SK-N-SH (cell line): ENCODE results near the gene TRIM44.

Experiments used
- CTCF ChIP-seq: fragments of 200-600 bp; sonication (generic); IDR thresholded peaks from 2 replicates; pipeline ENCODE4 v1.6.1; 2017; ENCODE audit warnings: antibody characterized with exemption, mild to moderate bottlenecking, moderate library complexity
- EZH2phosphoT487 ChIP-seq: fragments of 200-600 bp; sonication (generic); IDR thresholded peaks from 2 replicates; pipeline ENCODE4 v1.6.1; 2017; ENCODE audit warnings: low read depth, mixed run types, mild to moderate bottlenecking, antibody characterized with exemption, moderate library complexity, borderline replicate concordance
- NFIC ChIP-seq: IDR thresholded peaks from 2 replicates; pipeline ENCODE4 v1.4.0; 2012; ENCODE audit warnings: borderline replicate concordance
- POLR2AphosphoS5 ChIP-seq: IDR thresholded peaks from 2 replicates; pipeline ENCODE4 v1.6.1; 2012; ENCODE audit warnings: low read depth, low read length
- RAD21 ChIP-seq: IDR thresholded peaks from 2 replicates; pipeline ENCODE4 v1.6.1; 2012; ENCODE audit warnings: mild to moderate bottlenecking, low read length
- RCOR1 ChIP-seq: fragments of 150-350 bp; IDR thresholded peaks from 2 replicates; pipeline ENCODE4 v1.6.1; 2017; ENCODE audit warnings: antibody characterized with exemption, low read length
- RFX5 ChIP-seq: IDR thresholded peaks from 2 replicates; pipeline ENCODE4 v1.6.1; 2012; ENCODE audit warnings: mild to moderate bottlenecking, improper control_type of control experiment, low read length
- TAF1 ChIP-seq: IDR thresholded peaks from 2 replicates; pipeline ENCODE4 v1.6.1; 2012; ENCODE audit warnings: low read depth, mild to moderate bottlenecking, low read length, moderate library complexity, borderline replicate concordance
- TEAD4 ChIP-seq: IDR thresholded peaks from 2 replicates; pipeline ENCODE4 v1.4.0; 2012; ENCODE audit warnings: mild to moderate bottlenecking, borderline replicate concordance; ENCODE audit not compliant: insufficient read depth
- USF1 ChIP-seq: IDR thresholded peaks from 2 replicates; pipeline ENCODE4 v1.4.0; 2012; ENCODE audit warnings: low read depth, borderline replicate concordance
- USF2 ChIP-seq: fragments of 150-350 bp; IDR thresholded peaks from 2 replicates; pipeline ENCODE4 v1.6.1; 2017; ENCODE audit warnings: antibody characterized with exemption, low read length, low read depth, borderline replicate concordance

GRCh38 chr11:35848616-35849015, 186.0 kb downstream of the TRIM44 start:
- TF ChIP-seq NFIC (no peak), RFX5 (no peak), CTCF (no peak), USF1 (no peak), RAD21 (no peak), POLR2AphosphoS5 (no peak), USF2 (no peak), TAF1 (no peak), EZH2phosphoT487 (no peak), TEAD4 (no peak), RCOR1 (no peak)
